Parathyroid adenoma (tissue), 2 donors: ENCODE data around the gene CXCL6.

Experiments used
- H2AFZ ChIP-seq: fragments of 300-600 bp; sonication (generic); one replicate; pipeline ENCODE4 v1.7.0; 2017; ENCODE audit warnings: antibody characterized with exemption, mild to moderate bottlenecking
- H3K27ac ChIP-seq: fragments of 300-600 bp; sonication (generic); one replicate; pipeline ENCODE4 v1.7.0; 2017
- H3K27me3 ChIP-seq: fragments of 300-600 bp; sonication (generic); one replicate; pipeline ENCODE4 v1.7.0; 2017; ENCODE audit warnings: low read length; ENCODE audit not compliant: control insufficient read depth, insufficient read depth
- H3K36me3 ChIP-seq: fragments of 300-600 bp; sonication (generic); one replicate; pipeline ENCODE4 v1.7.0; 2017; ENCODE audit warnings: low read length; ENCODE audit not compliant: control insufficient read depth, insufficient read depth
- H3K4me1 ChIP-seq: fragments of 300-600 bp; sonication (generic); one replicate; pipeline ENCODE4 v1.7.0; 2017; ENCODE audit warnings: control low read depth
- H3K4me2 ChIP-seq: fragments of 300-600 bp; sonication (generic); one replicate; pipeline ENCODE4 v1.7.0; 2017; ENCODE audit warnings: low read length
- H3K4me3 ChIP-seq: fragments of 300-600 bp; sonication (generic); one replicate; pipeline ENCODE4 v1.7.0; 2017; ENCODE audit warnings: low read depth, low read length
- H3K79me2 ChIP-seq: fragments of 300-600 bp; sonication (generic); one replicate; pipeline ENCODE4 v1.7.0; 2017; ENCODE audit warnings: control low read depth
- H3K9ac ChIP-seq: fragments of 300-600 bp; sonication (generic); one replicate; pipeline ENCODE4 v1.7.0; 2017; ENCODE audit warnings: mild to moderate bottlenecking
- H3K9me3 ChIP-seq: fragments of 300-600 bp; sonication (generic); one replicate; pipeline ENCODE4 v1.7.0; 2017; ENCODE audit warnings: low read length; ENCODE audit not compliant: control insufficient read depth
- CTCF ChIP-seq: fragments of 300-600 bp; sonication (generic); IDR thresholded peaks from one replicate; pipeline ENCODE4 v1.7.0; 2017; ENCODE audit warnings: antibody characterized with exemption, mild to moderate bottlenecking
- donor health status: primary hyperparathyroidism.

The CXCL6 gene

GRCh38 chr4:73801692-73802091 lies 34.8 kb upstream of the CXCL6 start:
- Histone ChIP-seq H3K36me3 (no peaks in the 10 kb centered on the region), H3K79me2 (no peaks in the 10 kb centered on the region), H3K27ac (no peak overlapping the region), H3K9me3 (no peaks in the 10 kb centered on the region), H3K27me3 (no peaks in the 10 kb centered on the region), H3K4me3 (no peak overlapping the region), H3K4me1 (no peaks in the 10 kb centered on the region), H3K4me2 (no peak overlapping the region), H3K9ac (no peak overlapping the region), H2AFZ (no peak overlapping the region)
- TF ChIP-seq CTCF: no peak

GRCh38 chr4:73803213-73803612 lies 33.3 kb upstream of the CXCL6 start:
- H3K36me3 ChIP-seq: no peaks in the 10 kb centered on the region
- H3K9me3 ChIP-seq: no peaks in the 10 kb centered on the region
- no peak for TF ChIP-seq CTCF
- H3K79me2 ChIP-seq: no peaks in the 10 kb centered on the region
- H3K4me2 ChIP-seq: no peak overlapping the region
- no peak overlapping the region for H2AFZ ChIP-seq
- H3K4me3 ChIP-seq: no peak overlapping the region
- no peaks in the 10 kb centered on the region for H3K27me3 ChIP-seq
- H3K4me1 ChIP-seq: no peaks in the 10 kb centered on the region
- no peak overlapping the region for H3K27ac ChIP-seq
- no peak overlapping the region for H3K9ac ChIP-seq

GRCh38 chr4:73810191-73810590 lies 26.3 kb upstream of the CXCL6 start:
- TF ChIP-seq CTCF: no peak
- no peaks in the 10 kb centered on the region for H3K9me3 ChIP-seq
- no peak overlapping the region for H3K9ac ChIP-seq
- H3K4me1 ChIP-seq: no peaks in the 10 kb centered on the region
- H3K27ac ChIP-seq: no peak overlapping the region
- H3K36me3 ChIP-seq: no peaks in the 10 kb centered on the region
- H2AFZ ChIP-seq: no peak overlapping the region
- H3K4me2 ChIP-seq: no peak overlapping the region
- H3K4me3 ChIP-seq: no peak overlapping the region
- H3K79me2 ChIP-seq: no peaks in the 10 kb centered on the region
- H3K27me3 ChIP-seq: no peaks in the 10 kb centered on the region

GRCh38 chr4:73811841-73812240 lies 24.6 kb upstream of the CXCL6 start:
- H3K4me2 ChIP-seq: no peak overlapping the region
- no peak for TF ChIP-seq CTCF
- no peaks in the 10 kb centered on the region for H3K36me3 ChIP-seq
- no peak overlapping the region for H3K9ac ChIP-seq
- H3K27me3 ChIP-seq: no peaks in the 10 kb centered on the region
- H3K79me2 ChIP-seq: no peaks in the 10 kb centered on the region
- no peak overlapping the region for H3K4me3 ChIP-seq
- H2AFZ ChIP-seq: no peak overlapping the region
- H3K9me3 ChIP-seq: no peaks in the 10 kb centered on the region
- H3K4me1 ChIP-seq: no peaks in the 10 kb centered on the region
- H3K27ac ChIP-seq: no peak overlapping the region

- Histone ChIP-seq H3K27ac (no peak overlapping the region), H2AFZ (no peak overlapping the region), H3K4me2 (no peak overlapping the region), H3K36me3 (no peaks in the 10 kb centered on the region), H3K4me1 (no peaks in the 10 kb centered on the region), H3K9ac (no peak overlapping the region), H3K9me3 (no peaks in the 10 kb centered on the region), H3K79me2 (no peaks in the 10 kb centered on the region), H3K27me3 (no peaks in the 10 kb centered on the region), H3K4me3 (no peak overlapping the region)
- TF ChIP-seq CTCF: no peak
These were observed 21.8 kb upstream of the CXCL6 start for GRCh38 chr4:73814679-73815078.
